Testis (tissue), 2 donors: ENCODE results near the gene ENTPD3.

ENCODE experiments used
- POLR2A ChIP-seq: fragments of 450-650 bp; IDR thresholded peaks from one replicate; pipeline ENCODE4 v1.6.1; 2017; ENCODE audit warnings: antibody characterized with exemption, mild to moderate bottlenecking, moderate library complexity
- TF ChIP-seq, protein P1 (sequence below), 3 experiments: fragments of 450-650 bp in 2 of 3; fragments of 200-600 bp in 1 of 3; sonication (generic) in 1 of 3; IDR thresholded peaks; one replicate each; pipeline ENCODE4 v1.5.1; 2016 to 2019; ENCODE audit warnings: antibody characterized with exemption in 3 of 3, mild to moderate bottlenecking in 2 of 3, moderate library complexity in 1 of 3

DNA sequence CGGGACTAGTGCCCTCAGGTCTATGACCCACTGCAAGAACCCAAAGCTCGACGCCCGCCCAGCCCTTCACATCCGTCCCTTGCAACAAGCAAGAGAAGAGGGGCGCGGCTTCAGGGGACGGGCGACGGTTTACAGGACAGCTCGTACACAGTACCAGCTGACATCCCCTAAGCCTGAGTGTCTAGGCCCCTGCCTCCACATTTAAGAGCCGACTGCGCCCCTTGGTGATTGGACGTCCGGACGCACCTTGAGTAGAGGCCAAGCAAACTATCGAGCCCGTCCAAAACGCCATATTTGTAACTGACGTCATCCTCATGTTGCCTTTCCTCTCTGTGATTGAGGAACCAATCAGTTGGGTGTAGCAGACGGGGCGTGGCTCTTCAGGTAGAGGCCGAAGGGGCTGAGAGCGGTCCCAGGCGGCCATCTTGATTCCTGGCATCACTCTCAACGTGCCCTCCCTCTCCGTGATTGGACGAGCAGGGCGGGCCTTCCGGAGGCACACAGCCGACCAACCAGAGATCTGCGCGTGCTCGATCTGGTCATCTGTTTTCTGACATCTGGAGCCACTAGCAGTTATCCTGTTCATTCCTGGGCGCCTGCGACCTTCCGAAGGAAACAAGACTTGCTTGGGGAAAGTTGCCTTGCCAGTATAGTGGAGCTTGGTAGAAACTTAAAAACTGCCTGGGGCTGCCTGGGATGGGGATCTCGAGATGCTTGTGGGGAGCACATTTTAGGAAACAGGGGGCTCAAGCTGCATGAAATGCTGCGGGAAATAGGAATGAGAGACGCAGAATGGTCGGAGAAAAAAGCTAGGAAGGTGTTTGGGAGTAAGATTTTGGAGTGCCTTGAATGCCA lies 66.1 kb downstream of the ENTPD3 start:
- TF ChIP-seq, protein P1, sequence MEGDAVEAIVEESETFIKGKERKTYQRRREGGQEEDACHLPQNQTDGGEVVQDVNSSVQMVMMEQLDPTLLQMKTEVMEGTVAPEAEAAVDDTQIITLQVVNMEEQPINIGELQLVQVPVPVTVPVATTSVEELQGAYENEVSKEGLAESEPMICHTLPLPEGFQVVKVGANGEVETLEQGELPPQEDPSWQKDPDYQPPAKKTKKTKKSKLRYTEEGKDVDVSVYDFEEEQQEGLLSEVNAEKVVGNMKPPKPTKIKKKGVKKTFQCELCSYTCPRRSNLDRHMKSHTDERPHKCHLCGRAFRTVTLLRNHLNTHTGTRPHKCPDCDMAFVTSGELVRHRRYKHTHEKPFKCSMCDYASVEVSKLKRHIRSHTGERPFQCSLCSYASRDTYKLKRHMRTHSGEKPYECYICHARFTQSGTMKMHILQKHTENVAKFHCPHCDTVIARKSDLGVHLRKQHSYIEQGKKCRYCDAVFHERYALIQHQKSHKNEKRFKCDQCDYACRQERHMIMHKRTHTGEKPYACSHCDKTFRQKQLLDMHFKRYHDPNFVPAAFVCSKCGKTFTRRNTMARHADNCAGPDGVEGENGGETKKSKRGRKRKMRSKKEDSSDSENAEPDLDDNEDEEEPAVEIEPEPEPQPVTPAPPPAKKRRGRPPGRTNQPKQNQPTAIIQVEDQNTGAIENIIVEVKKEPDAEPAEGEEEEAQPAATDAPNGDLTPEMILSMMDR (IDR thresholded peaks at IDR 0.05): peak in 1 of 3 experiments; percentile 2
- TF ChIP-seq POLR2A: peak; percentile 31
